HG03521 (cell line): Measurements from ENCODE around the gene CCDC106.
A peak's percentile ranks its signal among the peaks of the same experiment; 100 is the strongest.

Experiments
- ATAC-seq: cut with Tn5 transposase; IDR thresholded peaks from one replicate; pipeline ENCODE4 v1.9.1; 2021; ENCODE audit warnings: mild to moderate bottlenecking, moderate library complexity; ENCODE audit not compliant: unreplicated experiment

CCDC106 gene

DNA sequence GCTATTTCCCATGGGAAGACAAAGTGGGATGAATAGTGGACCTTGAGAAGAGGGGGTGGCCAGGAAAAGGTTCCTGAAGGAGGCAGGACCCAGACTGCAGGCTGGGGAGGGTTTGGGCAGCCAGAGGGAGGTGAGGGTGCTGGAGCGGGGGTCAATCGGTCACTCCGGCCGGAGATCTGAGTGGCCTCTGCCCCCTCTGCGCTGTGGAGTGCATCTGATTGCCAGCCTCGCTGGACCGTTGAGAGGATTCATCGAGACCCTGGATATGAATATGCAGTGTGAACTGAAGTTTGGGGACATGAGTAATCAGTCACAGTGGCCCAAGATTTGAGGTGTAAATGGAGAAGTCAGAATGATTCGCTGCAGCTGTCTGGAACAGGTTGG lies 12.7 kb upstream of the CCDC106 start:
- ATAC-seq: no peak

DNA sequence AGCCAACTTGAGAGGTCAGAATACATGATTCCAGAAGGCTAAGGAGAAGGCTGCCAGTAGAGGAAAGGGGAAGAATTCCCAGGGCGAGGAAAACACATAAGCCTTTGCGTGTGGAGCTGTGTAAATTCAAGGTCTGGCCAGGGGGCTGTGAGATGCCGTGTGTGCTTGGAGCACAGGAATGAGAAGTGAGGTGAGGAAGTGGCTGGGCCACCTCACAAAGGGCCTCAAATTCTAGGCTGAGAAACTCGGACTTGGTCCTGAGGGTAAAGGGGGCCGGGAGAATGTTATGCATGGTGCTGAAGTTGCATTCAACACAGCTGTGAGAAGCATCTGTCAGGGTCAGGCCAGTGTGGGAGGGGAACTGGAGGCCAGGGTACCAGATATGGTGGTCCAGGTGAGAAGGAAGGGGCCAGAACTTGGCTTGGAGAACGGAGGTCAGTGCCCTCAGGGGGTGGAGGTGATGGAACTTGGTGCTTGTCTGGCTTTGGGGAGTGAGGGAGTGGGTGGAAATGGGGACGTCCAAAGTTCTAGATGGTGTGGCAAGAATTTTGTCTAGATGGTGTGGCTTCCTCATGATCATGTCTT lies 12.1 kb upstream of the CCDC106 start:
- no peak for ATAC-seq

DNA sequence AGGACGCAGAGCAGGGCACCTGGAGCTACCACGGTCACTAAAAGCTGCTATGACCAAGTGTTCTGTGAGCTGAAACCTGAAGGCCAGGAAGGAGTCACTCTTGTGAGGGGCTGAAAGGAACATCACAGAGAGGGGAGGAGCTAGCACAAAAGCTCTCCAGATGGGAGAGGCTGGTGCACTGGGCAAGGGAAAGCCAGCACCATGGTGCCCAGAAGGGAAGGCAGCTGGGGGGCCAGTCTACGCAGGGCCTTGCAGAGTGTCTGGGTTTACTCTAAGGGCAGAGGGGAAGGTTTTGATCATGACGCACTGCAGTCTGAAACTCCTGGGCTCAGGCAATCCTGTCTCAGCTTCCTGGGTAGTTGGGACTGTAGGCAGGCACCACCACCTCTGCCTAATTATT lies 11.3 kb upstream of the CCDC106 start:
- ATAC-seq: no peak

DNA sequence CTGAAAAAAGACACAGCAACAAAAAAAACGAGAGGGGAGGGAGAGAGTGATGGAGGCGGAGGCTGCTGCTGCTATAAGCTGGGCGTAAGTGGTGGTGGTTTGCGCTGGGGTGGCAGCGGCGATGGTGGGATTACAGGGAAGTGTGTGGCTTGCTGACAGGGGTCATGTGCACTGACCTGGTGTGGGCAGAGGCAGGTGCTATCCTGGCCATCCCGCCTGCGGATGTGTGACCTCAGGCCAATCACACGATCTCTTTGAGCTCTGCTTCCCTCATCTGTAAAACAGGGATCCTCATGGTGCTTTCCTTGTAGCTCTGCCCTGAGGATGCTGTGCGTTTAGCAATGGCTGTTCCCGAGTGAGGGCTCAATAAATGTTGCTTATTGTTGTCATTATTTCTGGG lies 10.5 kb upstream of the CCDC106 start:
- ATAC-seq: no peak

DNA sequence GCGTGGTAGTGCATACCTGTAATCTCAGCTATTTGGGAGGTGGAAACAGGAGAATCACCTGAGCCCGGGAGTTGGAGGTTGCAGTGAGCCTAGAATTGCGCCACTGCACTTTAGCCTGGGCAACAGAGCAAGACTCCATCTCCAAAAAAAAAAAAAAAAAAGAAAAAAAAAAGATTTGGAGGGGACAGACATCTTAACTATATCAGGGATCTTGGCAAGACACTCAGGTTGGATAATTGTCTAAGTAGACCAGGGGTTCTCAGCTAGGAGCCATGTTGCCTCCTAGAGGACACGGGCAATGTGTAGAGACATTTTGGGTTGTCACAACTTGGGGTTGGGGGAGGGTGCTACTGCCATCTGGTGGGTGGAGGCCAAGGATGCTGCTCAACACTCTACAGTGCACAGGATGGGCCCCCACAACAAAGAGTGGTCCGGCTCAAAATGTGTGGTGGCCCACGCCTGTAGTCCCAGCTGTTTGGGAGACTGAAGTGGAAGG lies 9.1 kb upstream of the CCDC106 start:
- ATAC-seq: no peak

DNA sequence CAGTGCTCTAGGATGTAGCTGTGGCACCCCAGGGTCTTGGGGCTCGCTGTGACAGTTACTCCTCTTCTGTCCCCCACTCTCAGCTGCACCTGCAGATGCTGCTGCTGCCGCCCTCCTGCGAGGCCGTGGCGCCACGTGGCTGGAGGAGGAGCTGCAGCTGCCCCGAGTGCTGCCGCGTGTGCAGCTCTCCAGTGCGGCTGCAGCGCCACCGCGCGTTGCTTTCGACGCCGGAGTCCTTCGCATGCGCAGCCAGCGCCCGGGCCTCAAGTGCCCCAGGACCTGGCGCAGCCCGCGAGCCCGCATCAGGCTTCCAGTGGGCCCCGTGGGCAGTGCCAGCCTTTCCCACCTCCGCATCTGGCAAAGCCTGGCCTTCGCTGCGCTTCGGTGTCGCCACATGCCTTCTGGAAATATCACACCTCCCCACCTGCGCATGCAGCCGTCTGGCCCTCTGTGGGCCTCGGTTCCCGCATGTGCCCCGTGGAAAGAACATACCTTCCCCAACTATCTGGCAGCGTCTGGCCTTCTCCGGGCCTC lies 7.9 kb upstream of the CCDC106 start:
- no peak for ATAC-seq

DNA sequence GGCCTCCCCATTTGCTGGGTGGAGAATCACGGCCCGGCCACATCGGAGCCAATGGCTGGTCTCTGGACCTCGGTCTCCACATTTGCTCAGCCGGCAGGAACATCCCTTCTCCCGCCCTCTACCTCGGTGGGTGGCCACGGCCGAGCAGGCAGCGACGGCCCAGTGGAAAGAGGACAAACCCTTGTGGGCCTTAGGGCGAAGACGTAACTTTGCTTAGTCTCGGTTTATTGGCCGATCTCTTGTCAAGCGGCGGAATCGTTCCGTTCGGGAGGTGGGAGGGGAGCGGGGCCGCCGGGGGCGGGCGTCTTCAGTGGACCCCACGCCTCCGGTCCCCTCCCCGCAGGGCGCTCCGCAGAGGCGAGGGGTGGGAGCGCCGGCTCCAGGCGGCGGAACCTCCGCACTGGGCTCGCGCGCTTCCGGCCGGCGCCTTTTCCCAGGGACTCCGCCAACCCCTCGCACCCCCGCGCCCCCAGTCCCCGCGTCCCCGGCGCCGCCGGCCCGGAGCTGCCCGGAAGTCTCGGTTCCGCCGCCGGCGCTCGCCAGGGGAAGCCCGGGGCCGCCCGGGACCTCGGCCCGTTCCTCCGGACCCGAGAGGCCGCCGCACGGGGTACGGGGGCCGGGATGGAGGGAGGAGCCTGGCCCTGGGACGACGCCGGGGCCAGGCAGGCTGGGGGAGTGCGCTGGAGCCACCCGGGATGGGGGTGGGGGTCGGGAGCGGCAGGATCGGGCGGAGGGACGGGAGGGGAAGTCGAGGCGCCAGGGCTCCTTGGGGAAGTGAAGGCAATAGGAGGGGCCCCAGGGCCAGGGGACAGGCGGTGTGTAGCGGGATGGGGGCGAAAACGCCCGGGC lies 7.2 kb upstream of the CCDC106 start, which contains the start of gene ZNF580:
TSS of gene ZNF580 (plus strand) at position 426 of the 849 bp plus-strand sequence. CDS start 1,507 bp downstream, outside the sequence.
- peak; percentile 26 for ATAC-seq

DNA sequence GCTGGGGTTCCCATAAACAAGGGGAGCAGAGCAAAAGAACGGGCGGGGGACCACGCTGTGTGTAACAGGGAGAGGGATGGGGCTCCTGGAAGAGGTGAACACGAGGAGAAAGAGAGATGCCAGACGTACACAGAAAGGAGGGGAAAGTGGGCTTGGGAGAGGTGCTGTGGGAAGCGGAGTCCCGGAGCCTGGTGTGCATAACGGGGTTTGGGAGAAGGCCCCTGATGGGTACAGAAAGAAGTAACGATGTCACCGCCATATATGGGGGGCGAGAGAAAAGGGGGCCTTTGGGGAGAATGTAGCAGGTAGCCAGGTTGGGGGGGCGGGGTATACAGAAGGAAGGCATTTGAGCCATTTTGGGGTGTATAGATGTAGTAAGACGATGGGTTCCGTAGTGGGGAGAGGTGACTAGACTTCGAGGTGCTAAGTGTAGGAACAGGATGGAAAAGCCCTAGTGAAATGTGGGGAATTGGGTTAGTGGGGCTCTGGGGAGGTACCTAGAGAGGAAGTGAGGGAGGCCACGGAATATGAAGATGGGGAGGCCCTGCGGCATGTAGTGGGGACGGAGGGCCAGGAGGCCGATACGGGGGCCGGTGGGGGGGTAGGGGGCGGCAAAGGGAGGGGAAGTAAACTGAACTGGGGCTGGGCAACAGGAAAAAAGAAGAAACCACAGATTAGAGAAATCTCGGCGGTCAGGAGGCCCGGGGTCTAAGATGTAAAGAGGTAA lies 6.4 kb upstream of the CCDC106 start:
- ATAC-seq: no peak

DNA sequence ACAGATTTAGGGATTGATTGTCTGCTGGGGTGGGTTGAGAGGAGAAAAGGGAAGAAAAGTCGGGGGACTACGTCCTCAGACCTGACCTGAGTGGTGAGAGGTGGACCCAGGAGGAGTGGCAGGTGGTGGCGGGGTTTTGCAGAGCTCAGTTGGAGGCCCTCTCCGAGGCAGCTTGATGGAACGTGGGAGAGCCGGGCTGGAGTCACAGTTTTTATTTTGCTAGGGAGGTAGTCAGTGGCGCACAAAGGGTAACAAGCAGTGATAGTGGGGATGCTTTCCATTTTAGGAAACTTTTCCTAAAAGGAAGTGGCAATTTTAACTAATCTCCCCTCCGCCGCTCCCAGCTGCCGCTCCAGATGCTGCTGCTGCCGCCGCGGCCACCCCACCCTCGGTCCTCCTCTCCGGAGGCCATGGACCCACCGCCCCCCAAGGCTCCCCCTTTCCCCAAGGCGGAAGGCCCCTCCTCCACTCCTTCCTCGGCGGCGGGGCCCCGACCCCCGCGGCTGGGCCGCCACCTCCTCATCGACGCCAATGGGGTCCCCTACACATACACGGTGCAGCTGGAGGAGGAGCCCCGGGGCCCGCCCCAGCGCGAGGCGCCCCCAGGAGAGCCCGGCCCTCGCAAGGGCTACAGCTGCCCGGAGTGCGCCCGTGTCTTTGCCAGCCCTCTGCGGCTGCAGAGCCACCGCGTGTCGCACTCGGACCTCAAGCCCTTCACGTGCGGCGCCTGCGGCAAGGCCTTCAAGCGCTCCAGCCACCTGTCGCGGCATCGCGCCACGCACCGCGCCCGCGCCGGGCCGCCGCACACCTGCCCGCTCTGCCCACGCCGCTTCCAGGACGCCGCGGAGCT lies 5.6 kb upstream of the CCDC106 start:
- no peak for ATAC-seq

DNA sequence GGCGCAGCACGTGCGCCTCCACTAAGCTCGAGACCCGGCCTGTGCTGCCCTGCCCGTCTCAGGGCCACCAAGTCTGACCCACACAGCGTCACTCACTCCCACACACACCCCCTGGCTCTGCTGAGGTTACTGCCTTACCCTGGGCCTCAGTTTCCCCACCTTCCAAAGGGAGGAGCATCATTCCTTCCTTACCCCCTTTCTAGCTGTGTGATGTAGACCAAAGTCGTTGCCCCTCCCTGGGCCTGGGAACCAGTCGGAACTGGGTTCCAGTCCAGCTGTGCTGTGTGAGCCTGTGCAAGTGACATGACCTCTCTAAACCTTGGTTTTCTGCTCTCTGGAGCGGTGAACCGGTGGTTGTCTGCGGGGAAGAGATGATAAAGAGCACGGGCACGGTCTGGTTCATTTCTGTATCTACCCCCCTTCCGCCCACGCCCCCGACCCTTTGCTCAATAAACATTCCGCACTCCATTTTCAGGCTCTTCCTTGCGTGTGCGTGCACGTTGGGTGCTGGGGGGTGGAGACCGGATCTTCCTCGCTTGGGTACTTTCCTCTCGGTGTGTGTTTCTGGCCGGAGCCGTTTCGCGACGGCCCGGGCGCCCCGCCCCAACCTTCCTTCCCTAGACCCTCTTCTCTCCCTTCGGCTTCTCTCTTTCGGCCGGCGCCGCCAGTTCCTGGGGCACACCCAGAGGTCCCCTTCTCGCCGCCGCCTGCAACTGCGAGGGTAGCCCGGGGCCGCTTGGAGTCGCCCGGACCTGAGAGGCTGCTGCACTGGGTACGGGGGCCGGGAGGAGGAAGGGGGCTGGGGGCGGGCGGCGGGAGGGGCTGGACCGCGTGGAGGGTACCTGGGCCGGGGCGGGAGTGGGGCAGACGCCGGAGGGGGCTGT lies 4.8 kb upstream of the CCDC106 start, which contains the start of gene ZNF581:
TSS of gene ZNF581 (plus strand) at position 647 of the 884 bp plus-strand sequence. CDS start 923 bp downstream, outside the sequence.
- peak; percentile 28 for ATAC-seq

DNA sequence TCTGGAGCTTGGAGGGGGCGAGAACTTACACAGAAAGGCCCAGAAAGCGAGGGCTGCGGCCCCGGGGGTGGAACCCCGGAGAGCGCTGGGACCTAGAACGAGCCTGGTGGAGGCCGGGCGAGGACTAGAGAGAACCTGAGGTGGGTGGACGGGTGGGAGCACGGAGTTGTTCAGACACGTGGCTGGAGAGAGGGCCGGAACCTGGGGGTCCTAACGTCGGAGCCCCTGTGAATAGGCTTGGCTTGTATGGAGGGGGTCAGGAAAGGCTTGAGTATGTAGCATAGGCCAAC lies 4.2 kb upstream of the CCDC106 start:
- ATAC-seq: no peak

DNA sequence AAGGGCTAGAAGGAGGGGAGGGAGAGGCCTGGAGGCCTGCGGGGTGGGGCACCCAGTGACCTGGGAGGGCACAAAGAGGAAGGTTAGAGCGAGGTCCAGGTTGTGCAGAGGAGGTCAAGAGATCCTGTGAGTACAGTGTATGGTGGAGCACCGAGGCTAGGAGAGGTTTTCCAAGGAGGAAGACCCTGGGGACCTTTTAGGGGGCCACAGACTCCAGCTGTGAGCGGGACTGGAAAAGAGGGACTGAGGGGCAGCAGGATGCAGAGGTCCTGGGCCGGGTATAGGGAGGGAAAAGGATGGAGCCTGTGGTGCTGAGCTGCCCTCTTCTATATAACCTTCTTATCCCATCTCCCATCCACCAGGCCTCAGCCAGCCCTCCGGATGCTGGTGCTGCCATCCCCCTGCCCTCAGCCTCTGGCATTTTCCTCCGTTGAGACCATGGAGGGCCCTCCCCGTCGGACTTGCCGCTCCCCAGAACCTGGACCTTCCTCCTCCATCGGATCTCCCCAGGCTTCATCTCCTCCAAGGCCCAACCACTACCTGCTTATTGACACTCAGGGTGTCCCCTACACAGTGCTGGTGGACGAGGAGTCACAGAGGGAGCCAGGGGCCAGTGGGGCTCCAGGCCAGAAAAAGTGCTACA lies 3.7 kb upstream of the CCDC106 start:
- no peak for ATAC-seq

DNA sequence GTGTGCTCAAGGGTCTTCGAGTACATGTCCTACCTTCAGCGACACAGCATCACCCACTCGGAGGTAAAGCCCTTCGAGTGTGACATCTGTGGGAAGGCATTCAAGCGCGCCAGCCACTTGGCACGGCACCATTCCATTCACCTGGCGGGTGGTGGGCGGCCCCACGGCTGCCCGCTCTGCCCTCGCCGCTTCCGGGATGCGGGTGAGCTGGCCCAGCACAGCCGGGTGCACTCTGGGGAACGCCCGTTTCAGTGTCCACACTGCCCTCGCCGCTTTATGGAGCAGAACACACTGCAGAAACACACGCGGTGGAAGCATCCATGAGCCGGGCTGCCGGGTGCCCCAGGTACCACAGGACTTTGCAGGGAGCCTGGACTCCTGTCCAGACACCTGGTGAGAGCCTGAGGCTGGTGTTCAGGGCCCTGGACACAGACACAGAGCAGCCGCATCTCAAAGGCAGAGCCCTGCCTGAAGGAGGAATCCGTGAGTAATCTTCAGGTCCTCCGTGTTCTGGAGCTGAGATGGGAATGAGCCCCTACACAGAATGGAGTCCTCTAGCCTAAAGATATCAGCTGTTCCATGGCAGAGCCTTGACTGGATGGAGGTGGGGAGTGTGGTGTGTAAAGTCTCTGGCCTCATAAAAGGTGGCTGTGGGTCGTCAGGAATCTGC lies 3.0 kb upstream of the CCDC106 start:
- ATAC-seq: no peak

DNA sequence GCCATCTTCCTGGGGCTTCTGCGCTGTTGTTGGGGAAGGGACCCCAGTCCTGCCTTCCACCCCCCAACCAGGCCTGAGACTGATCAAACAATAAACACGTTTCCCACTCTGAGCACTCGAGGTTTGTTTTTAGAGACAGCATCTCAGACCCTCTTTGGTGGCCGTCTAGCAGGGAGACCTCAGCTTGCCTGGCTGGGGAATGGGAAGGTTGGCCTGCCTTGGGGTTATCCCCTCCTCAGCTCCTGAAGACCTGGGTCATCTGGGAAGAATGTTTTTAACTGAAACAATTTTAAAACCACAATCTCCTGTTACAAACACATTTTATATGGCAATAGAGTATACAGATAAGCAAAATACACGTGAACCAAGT lies 2.5 kb upstream of the CCDC106 start:
- no peak for ATAC-seq

DNA sequence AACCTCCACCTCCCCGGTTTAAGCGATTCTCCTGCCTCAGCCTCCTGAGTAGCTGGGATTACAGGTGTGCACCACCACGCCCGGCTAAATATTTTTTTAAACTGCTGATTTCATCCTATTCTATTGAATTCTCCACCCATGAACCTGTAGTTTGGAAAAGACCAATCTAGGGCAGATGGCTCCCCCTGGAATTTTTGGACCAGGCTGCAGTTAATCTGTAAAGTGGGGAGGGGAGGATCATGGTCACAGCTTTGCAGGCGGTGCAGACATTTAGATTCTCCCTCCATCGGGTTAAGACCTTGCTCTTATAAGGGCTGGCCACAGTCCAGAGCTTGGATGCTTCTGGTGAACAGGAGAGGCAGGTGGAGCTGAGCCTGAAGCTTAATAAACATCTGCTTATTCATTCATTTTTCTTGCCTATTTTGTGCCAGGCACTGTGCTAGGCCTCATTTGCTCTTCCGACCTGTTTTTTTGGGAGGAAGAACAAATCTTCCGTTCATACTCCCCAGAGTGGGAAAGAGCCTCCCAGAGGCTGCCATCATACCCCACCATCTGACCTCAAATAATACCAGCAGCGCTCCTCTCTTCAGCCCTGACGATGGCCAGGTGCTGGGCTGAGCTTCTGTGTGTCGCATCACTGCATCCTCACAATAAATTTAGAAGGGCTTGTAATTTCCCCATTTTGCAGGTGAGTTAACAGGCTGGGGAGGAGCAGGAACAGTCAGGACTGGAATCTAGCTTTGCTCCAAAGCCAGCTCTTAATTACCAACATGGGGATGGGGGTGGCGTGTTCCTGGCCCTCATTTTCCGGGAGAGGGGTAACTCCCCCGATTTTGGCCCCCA lies 902 bp upstream of the CCDC106 start:
- no peak for ATAC-seq

DNA sequence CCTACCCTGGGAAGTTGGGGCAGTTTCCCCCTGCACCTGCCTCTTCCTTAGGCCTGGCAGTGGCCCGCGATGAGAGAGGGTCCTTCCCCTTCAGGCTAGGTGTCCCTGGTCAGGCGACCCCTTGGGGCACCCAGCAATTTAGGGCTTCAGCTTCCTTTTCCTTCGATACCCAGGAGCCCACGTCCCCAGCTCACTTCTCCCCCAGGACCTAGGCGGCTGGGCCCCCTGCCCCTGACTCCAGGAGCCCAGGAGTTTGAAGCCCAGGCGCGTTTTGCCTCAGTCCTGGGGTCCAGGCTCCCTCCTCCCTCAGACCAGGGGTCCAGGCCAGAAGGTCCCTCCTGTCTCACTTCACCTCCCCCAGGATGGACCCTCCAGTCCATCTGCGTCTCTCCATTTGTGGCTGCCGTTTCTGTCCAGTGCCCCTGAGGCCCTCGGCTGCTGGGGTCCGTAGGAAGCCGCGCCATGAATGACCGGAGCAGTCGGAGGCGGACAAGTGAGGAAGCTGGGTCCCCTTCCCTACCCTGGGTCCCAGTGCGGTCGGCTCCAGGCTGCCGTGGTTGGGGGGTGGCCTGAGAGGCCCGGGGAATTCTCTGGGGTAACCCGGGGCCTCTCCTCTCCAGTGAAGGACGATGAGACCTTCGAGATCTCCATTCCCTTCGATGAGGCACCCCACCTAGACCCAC lies 714 bp downstream of the CCDC106 start:
- ATAC-seq: no peak
